Body of pancreas (tissue), 4 donors: ENCODE results near the gene UBR3.

Experiments used
- POLR2A ChIP-seq, 3 donors: fragments of 450-650 bp; IDR thresholded peaks; one replicate each; pipeline ENCODE4 v1.6.1; 2016; ENCODE audit warnings: antibody characterized with exemption in 3 of 3, mild to moderate bottlenecking in 2 of 3
- TF ChIP-seq, protein P1 (sequence below), 7 experiments: fragments of 450-650 bp in 4 of 7; fragments of 200-600 bp in 3 of 7; sonication (generic) in 3 of 7; IDR thresholded peaks; one replicate each; pipeline ENCODE4 v1.5.1; 2016 to 2019; ENCODE audit warnings: antibody characterized with exemption in 7 of 7

DNA sequence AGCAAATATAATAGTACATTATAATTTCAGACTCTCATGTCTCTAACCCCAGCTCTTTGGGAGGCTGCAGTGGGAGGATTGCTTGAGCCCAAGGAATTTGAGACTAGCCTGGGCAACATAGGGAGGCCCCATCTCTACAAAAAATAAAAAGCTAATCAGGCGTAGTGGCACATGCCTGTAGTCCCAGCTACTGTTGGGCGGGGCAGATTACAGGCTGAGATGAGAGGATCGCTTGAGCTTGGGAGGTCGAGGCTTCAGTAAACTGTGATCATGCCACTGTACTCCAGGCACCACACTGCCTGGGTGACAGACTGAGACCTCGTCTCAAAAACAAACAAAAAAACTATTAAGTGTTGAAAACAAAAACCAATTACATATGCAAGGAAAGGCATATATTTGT, 227.7 kb downstream of the UBR3 start:
- TF ChIP-seq, protein P1, sequence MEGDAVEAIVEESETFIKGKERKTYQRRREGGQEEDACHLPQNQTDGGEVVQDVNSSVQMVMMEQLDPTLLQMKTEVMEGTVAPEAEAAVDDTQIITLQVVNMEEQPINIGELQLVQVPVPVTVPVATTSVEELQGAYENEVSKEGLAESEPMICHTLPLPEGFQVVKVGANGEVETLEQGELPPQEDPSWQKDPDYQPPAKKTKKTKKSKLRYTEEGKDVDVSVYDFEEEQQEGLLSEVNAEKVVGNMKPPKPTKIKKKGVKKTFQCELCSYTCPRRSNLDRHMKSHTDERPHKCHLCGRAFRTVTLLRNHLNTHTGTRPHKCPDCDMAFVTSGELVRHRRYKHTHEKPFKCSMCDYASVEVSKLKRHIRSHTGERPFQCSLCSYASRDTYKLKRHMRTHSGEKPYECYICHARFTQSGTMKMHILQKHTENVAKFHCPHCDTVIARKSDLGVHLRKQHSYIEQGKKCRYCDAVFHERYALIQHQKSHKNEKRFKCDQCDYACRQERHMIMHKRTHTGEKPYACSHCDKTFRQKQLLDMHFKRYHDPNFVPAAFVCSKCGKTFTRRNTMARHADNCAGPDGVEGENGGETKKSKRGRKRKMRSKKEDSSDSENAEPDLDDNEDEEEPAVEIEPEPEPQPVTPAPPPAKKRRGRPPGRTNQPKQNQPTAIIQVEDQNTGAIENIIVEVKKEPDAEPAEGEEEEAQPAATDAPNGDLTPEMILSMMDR (IDR thresholded peaks at IDR 0.05) = no peak
- no peak for TF ChIP-seq POLR2A (IDR thresholded peaks at IDR 0.05)
